Measurements from ENCODE around the gene CAPN12.

The CAPN12 gene

GRCh38 chr19:38737921-38738737, 6.1 kb downstream of the CAPN12 start:
- no peak for DNase-seq

- DNase-seq = no peak
Observed at GRCh38 chr19:38737281-38737865, 6.9 kb downstream of the CAPN12 start.

GRCh38 chr19:38736413-38737280, 7.6 kb downstream of the CAPN12 start:
- DNase-seq = peak; percentile 42

GRCh38 chr19:38736036-38736412, 8.2 kb downstream of the CAPN12 start:
- DNase-seq = no peak

GRCh38 chr19:38735257-38735686, 9.0 kb downstream of the CAPN12 start:
- no peak for DNase-seq

GRCh38 chr19:38734426-38735256, 9.6 kb downstream of the CAPN12 start:
- DNase-seq = peak; percentile 25

- DNase-seq = no peak
Observed at GRCh38 chr19:38734176-38734425, 10.2 kb downstream of the CAPN12 start.

- DNase-seq = no peak
Observed at GRCh38 chr19:38733493-38734175, 10.6 kb downstream of the CAPN12 start.

- no peak for DNase-seq
Observed at GRCh38 chr19:38733241-38733492, 11.1 kb downstream of the CAPN12 start.

GRCh38 chr19:38731654-38732301, 12.5 kb downstream of the CAPN12 start:
- DNase-seq = no peak

GRCh38 chr19:38730731-38731589, 13.3 kb downstream of the CAPN12 start:
- no peak for DNase-seq

- DNase-seq = no peak
Observed at GRCh38 chr19:38730470-38730730, 13.9 kb downstream of the CAPN12 start.

- peak; percentile 49 for DNase-seq
Observed at GRCh38 chr19:38729653-38730469, 14.4 kb downstream of the CAPN12 start.

- no peak for DNase-seq
Observed at GRCh38 chr19:38728752-38729541, 15.3 kb downstream of the CAPN12 start.

- peak; percentile 17 for DNase-seq
Observed at GRCh38 chr19:38727868-38728660, 16.2 kb downstream of the CAPN12 start.

GRCh38 chr19:38727306-38727867, 16.9 kb downstream of the CAPN12 start:
- no peak for DNase-seq

- DNase-seq = no peak
Observed at GRCh38 chr19:38726761-38727301, 17.4 kb downstream of the CAPN12 start.

GRCh38 chr19:38726284-38726673, 18.0 kb downstream of the CAPN12 start:
- no peak for DNase-seq

All from fibroblast of skin of abdomen (primary cell).